ENCODE data around the gene CELSR1. TPM values are rescaled to one million over a fixed set of nuclear protein-coding genes. Genes with fewer than 3 reads are reported as not detected.

The CELSR1 gene
- total RNA-seq, 1 experiment from 2014 or later, result 22.6 TPM

- no peak overlapping the region for H3T11ph ChIP-seq (ENCODE audit: low read length)
- H3K79me2 ChIP-seq (ENCODE audit: insufficient read depth, low read length), result no peaks in the 10 kb centered on the region; the same call in 1 of the 2 replicates
- no peak overlapping the region for H3K27ac ChIP-seq (ENCODE audit: insufficient read length, low read depth, low read length)
- no peak overlapping the region; a peak in 2 of 7 replicates for H3K27ac Mint-ChIP-seq
- H3K23ac ChIP-seq (ENCODE audit: insufficient read length, low read depth, low read length), result no peak overlapping the region
- H3K27me3 Mint-ChIP-seq (ENCODE audit: low read depth), result no peaks in the 10 kb centered on the region; the same call in 1 of the 2 replicates
- H3K4me2 ChIP-seq (ENCODE audit: insufficient read depth, insufficient read length, low read length), result no peak overlapping the region
- H3K4ac ChIP-seq (ENCODE audit: low read depth, low read length), result no peak overlapping the region
- no peak overlapping the region for H2BK120ac ChIP-seq (ENCODE audit: low read depth, low read length, poor library complexity, severe bottlenecking)
- no peaks in the 10 kb centered on the region for H3K23me2 ChIP-seq (ENCODE audit: insufficient read length, low read depth, low read length, poor library complexity, severe bottlenecking)
- no peak overlapping the region for H4K5ac ChIP-seq (ENCODE audit: insufficient read length, low read depth, low read length)
- no peaks in the 10 kb centered on the region for H3K27me3 ChIP-seq (ENCODE audit: insufficient read depth, low read length)
- no peak overlapping the region for H4K8ac ChIP-seq (replicated peaks; ENCODE audit: insufficient read length, low read depth, low read length)
- H3K9me3 ChIP-seq (ENCODE audit: control insufficient read depth, low read depth, low read length), result no peaks in the 10 kb centered on the region
- no peaks in the 10 kb centered on the region for H3K79me1 ChIP-seq (ENCODE audit: insufficient read depth, low read depth, low read length, poor library complexity, severe bottlenecking)
- H3K4me1 ChIP-seq (ENCODE audit: insufficient read depth, low read length), result no peaks in the 10 kb centered on the region
- no peak overlapping the region for H2BK12ac ChIP-seq (ENCODE audit: insufficient read length, low read depth, low read length)
- no peak overlapping the region for H2AFZ ChIP-seq (ENCODE audit: low read length)
- no peak for TF ChIP-seq CTCF (conservative IDR thresholded peaks at IDR 0.05)
- H3K4me1 Mint-ChIP-seq, result peaks cover 16 to 20% of the 10 kb centered on the region in 2 experiments
- H2AK5ac ChIP-seq (ENCODE audit: insufficient read length, low read length), result no peak overlapping the region
- H3K9ac ChIP-seq (ENCODE audit: extremely low read depth, insufficient read length, low read length), result no peak overlapping the region
- H3K4me3 Mint-ChIP-seq, result no peak overlapping the region
- H2BK15ac ChIP-seq (ENCODE audit: low read depth, low read length), result no peak overlapping the region
- DNase-seq, result no peak
- H3K18ac ChIP-seq (ENCODE audit: insufficient read length, low read depth, low read length), result peak overlapping the region; percentile 21
- no peak overlapping the region for H2BK20ac ChIP-seq (ENCODE audit: low read depth, low read length, poor library complexity, severe bottlenecking)
- H3K14ac ChIP-seq (ENCODE audit: insufficient read depth, low read length), result no peak overlapping the region
- no peaks in the 10 kb centered on the region for H3K9me3 Mint-ChIP-seq
- no CpG with 5 or more reads among the region's 22 CpGs for WGBS (ENCODE audit: extremely low coverage, insufficient read length, low lambda C conversion rate)
- no peak overlapping the region for H3K56ac ChIP-seq (ENCODE audit: insufficient read length, low read depth, low read length)
- H4K20me1 ChIP-seq (ENCODE audit: control insufficient read depth, insufficient read depth, insufficient read length), result no peaks in the 10 kb centered on the region
- peaks cover 0 to 4% (median 4%) of the 10 kb centered on the region in 3 experiments; a peak in 2 of 7 replicates for H3K36me3 Mint-ChIP-seq (ENCODE audit: insufficient read depth in 1 of 3, low read depth in 3 of 3)
- no peak overlapping the region for H4K91ac ChIP-seq (ENCODE audit: insufficient read length, low read depth, low read length)
- H2BK5ac ChIP-seq (ENCODE audit: insufficient read length, low read length), result no peak overlapping the region
These were observed 20.1 kb downstream of the CELSR1 start for GRCh38 chr22:46517255-46517761.

All from H9 (cell line).